ENCODE results near the gene MCOLN2. TPM values are rescaled to one million over a fixed set of nuclear protein-coding genes. Genes with fewer than 3 reads are reported as not detected.

MCOLN2 gene
- total and polyA plus RNA-seq, 4 donors, result 0.16 to 0.28 (median 0.25) TPM; not detected in 1

GRCh38 chr1:84930329-84930728, 66.6 kb downstream of the MCOLN2 start:
- DNase-seq (ENCODE audit: low spot score), result no peak
- H3K9ac ChIP-seq (ENCODE audit: low read depth in 1 of 2, low read length in 2 of 2), result no peak overlapping the region
- no peaks in the 10 kb centered on the region for H3K9me3 ChIP-seq (ENCODE audit: control insufficient read depth in 4 of 4, low read length in 3 of 4)
- H3K4me1 ChIP-seq (ENCODE audit: control insufficient read depth in 4 of 4, insufficient read depth in 4 of 4, low read length in 3 of 4), result no peaks in the 10 kb centered on the region
- H3K27me3 ChIP-seq (ENCODE audit: control insufficient read depth in 4 of 4, insufficient read depth in 4 of 4, low read length in 3 of 4), result no peaks in the 10 kb centered on the region
- no peak overlapping the region for H3K27ac ChIP-seq (ENCODE audit: low read depth in 1 of 2, low read length in 2 of 2)
- TF ChIP-seq HNF4A (conservative IDR thresholded peaks at IDR 0.05) (no peak), REST (IDR thresholded peaks at IDR 0.05) (no peak), JUND (IDR thresholded peaks at IDR 0.05) (no peak), HNF4G (IDR thresholded peaks at IDR 0.05) (no peak), FOXA2 (IDR thresholded peaks at IDR 0.05) (no peak)
- H3K36me3 ChIP-seq (ENCODE audit: control insufficient read depth in 4 of 4, insufficient read depth in 3 of 4, low read depth in 1 of 4, low read length in 3 of 4), result no peaks in the 10 kb centered on the region
- WGBS, result 90% methylated on average over 4 of the region's 4 CpGs
- H3K4me3 ChIP-seq (ENCODE audit: low read depth in 1 of 3, low read length in 3 of 3), result no peak overlapping the region

- Histone ChIP-seq H3K4me1 (ENCODE audit: control insufficient read depth in 4 of 4, insufficient read depth in 4 of 4, low read length in 3 of 4) (no peaks in the 10 kb centered on the region), H3K27ac (ENCODE audit: low read depth in 1 of 2, low read length in 2 of 2) (no peak overlapping the region), H3K27me3 (ENCODE audit: control insufficient read depth in 4 of 4, insufficient read depth in 4 of 4, low read length in 3 of 4) (no peaks in the 10 kb centered on the region), H3K4me3 (ENCODE audit: low read depth in 1 of 3, low read length in 3 of 3) (no peak overlapping the region), H3K36me3 (ENCODE audit: control insufficient read depth in 4 of 4, insufficient read depth in 3 of 4, low read depth in 1 of 4, low read length in 3 of 4) (no peaks in the 10 kb centered on the region), H3K9me3 (ENCODE audit: control insufficient read depth in 4 of 4, low read length in 3 of 4) (no peaks in the 10 kb centered on the region), H3K9ac (ENCODE audit: low read depth in 1 of 2, low read length in 2 of 2) (no peak overlapping the region)
- DNase-seq (ENCODE audit: low spot score), result no peak
- TF ChIP-seq TAF1 (conservative IDR thresholded peaks at IDR 0.05), result no peak
- TF ChIP-seq RAD21 (IDR thresholded peaks at IDR 0.05), result no peak
- TF ChIP-seq JUND (IDR thresholded peaks at IDR 0.05), result no peak
- no peak for TF ChIP-seq FOXA2 (IDR thresholded peaks at IDR 0.05)
- WGBS, result 70% methylated on average over 1 of the region's 1 CpG
Observed at GRCh38 chr1:84929581-84929980, 67.3 kb downstream of the MCOLN2 start.

DNA sequence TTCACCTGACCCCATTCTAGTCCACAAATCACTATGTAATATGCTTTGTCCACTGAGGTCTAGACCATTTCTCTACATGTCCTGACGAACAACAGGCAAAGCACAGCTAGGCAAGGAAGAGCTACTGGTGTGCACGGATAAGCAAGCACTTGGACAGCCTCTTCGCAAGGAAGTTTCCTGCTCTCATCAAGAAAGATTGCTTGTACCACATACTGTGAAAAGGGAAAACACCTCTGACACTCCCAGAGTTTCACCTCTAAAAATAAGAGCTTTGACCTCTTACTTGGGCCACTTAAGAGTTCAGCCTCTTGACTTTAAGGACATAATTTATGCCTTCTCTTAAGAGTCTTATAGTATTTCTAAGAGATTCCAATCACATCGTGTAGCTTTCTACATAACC, 67.9 kb downstream of the MCOLN2 start:
- no peaks in the 10 kb centered on the region for H3K36me3 ChIP-seq (ENCODE audit: control insufficient read depth in 4 of 4, insufficient read depth in 3 of 4, low read depth in 1 of 4, low read length in 3 of 4)
- H3K9ac ChIP-seq (ENCODE audit: low read depth in 1 of 2, low read length in 2 of 2), result no peak overlapping the region
- no peak overlapping the region for H3K4me3 ChIP-seq (ENCODE audit: low read depth in 1 of 3, low read length in 3 of 3)
- no peaks in the 10 kb centered on the region for H3K4me1 ChIP-seq (ENCODE audit: control insufficient read depth in 4 of 4, insufficient read depth in 4 of 4, low read length in 3 of 4)
- no peak for DNase-seq (ENCODE audit: low spot score)
- H3K9me3 ChIP-seq (ENCODE audit: control insufficient read depth in 4 of 4, low read length in 3 of 4), result no peaks in the 10 kb centered on the region
- H3K27me3 ChIP-seq (ENCODE audit: control insufficient read depth in 4 of 4, insufficient read depth in 4 of 4, low read length in 3 of 4), result no peaks in the 10 kb centered on the region
- no peak for TF ChIP-seq ATF3 (IDR thresholded peaks at IDR 0.05)
- no peak for TF ChIP-seq YY1 (IDR thresholded peaks at IDR 0.05)
- TF ChIP-seq, protein P1, sequence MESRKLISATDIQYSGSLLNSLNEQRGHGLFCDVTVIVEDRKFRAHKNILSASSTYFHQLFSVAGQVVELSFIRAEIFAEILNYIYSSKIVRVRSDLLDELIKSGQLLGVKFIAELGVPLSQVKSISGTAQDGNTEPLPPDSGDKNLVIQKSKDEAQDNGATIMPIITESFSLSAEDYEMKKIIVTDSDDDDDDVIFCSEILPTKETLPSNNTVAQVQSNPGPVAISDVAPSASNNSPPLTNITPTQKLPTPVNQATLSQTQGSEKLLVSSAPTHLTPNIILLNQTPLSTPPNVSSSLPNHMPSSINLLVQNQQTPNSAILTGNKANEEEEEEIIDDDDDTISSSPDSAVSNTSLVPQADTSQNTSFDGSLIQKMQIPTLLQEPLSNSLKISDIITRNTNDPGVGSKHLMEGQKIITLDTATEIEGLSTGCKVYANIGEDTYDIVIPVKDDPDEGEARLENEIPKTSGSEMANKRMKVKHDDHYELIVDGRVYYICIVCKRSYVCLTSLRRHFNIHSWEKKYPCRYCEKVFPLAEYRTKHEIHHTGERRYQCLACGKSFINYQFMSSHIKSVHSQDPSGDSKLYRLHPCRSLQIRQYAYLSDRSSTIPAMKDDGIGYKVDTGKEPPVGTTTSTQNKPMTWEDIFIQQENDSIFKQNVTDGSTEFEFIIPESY (IDR thresholded peaks at IDR 0.05), result no peak
- no peak for TF ChIP-seq EGR1 (IDR thresholded peaks at IDR 0.05; ENCODE audit: low read depth in 2 of 2)
- no peak for TF ChIP-seq FOXA1 (IDR thresholded peaks at IDR 0.05)
- no peak for TF ChIP-seq REST (IDR thresholded peaks at IDR 0.05)
- TF ChIP-seq HNF4G (IDR thresholded peaks at IDR 0.05), result no peak
- TF ChIP-seq CTCF (IDR thresholded peaks at IDR 0.05; ENCODE audit: low read depth, low read length, missing input control), result no peak
- no peak for TF ChIP-seq NR2F2 (IDR thresholded peaks at IDR 0.05)
- 80% methylated on average over 4 of the region's 4 CpGs for WGBS
- no peak overlapping the region for H3K27ac ChIP-seq (ENCODE audit: low read depth in 1 of 2, low read length in 2 of 2)
